H1 (cell line): Measurements from ENCODE around the gene ACTL10. TPM values are rescaled to one million over a fixed set of nuclear protein-coding genes. Genes with fewer than 3 reads are reported as not detected.

Source experiments
- CTCF ChIA-PET: fragments of 300-600 bp; sonication (Branson Sonifier 250); formaldehyde crosslinking; loops from one replicate; lab custom pipeline; 2021; ENCODE audit not compliant: partially characterized antibody; lab: Charles Lee
- POLR2A ChIA-PET: fragments of 300-600 bp; sonication (Branson Sonifier 250); formaldehyde crosslinking; loops from one replicate; lab custom pipeline; 2021; ENCODE audit warnings: inconsistent platforms; ENCODE audit not compliant: partially characterized antibody; lab: Charles Lee
- DNase-seq, 2 experiments: peaks; one replicate each; pipeline versions ENCODE4 v3.0.0 to v3.0.0-alpha.2; 2010 to 2022; ENCODE audit warnings: low spot score in 2 of 2, low read depth in 1 of 2, mixed read lengths in 1 of 2
- FAIRE-seq: peaks from 2 replicates; lab custom pipeline; 2011; peaks lifted over from hg19 to GRCh38; lab: Jason Lieb, UNC
- H2AFZ ChIP-seq: 2 replicates; pipeline ENCODE4 v1.8.1; 2012; ENCODE audit warnings: low read length, inconsistent platforms
- H2AK5ac ChIP-seq: 2 replicates; pipeline ENCODE4 v1.6.1; 2013; ENCODE audit warnings: low read depth, low read length
- H2BK120ac ChIP-seq: replicated peaks from 2 replicates; pipeline ENCODE3; 2013; ENCODE audit warnings: low read depth, low read length, inconsistent platforms
- H2BK12ac ChIP-seq: 2 replicates; pipeline ENCODE4 v1.6.1; 2013; ENCODE audit warnings: low read depth, low read length
- H2BK15ac ChIP-seq: 2 replicates; pipeline ENCODE4 v1.6.1; 2013; ENCODE audit warnings: low read length
- H2BK20ac ChIP-seq: 2 replicates; pipeline ENCODE4 v1.6.1; 2013; ENCODE audit warnings: low read length
- H2BK5ac ChIP-seq: 2 replicates; pipeline ENCODE4 v1.6.1; 2013; ENCODE audit warnings: low read depth, low read length
- H3K14ac ChIP-seq: 2 replicates; pipeline ENCODE4 v1.6.1; 2013; ENCODE audit warnings: inconsistent platforms; ENCODE audit not compliant: insufficient read length
- H3K18ac ChIP-seq: 2 replicates; pipeline ENCODE4 v1.6.1; 2013; ENCODE audit warnings: low read length; ENCODE audit errors: extremely low read depth
- H3K23ac ChIP-seq: 2 replicates; pipeline ENCODE4 v1.6.1; 2013; ENCODE audit warnings: inconsistent platforms; ENCODE audit not compliant: insufficient read length
- H3K23me2 ChIP-seq: 2 replicates; pipeline ENCODE4 v1.6.1; 2013; ENCODE audit warnings: low read depth, low read length
- H3K27ac ChIP-seq: 2 replicates; pipeline ENCODE4 v1.6.1; 2011; ENCODE audit warnings: low read depth, low read length, inconsistent platforms
- H3K27me3 ChIP-seq, 4 experiments: replicated peaks in 1 of 4; 1 replicate in 1 of 4; 2 replicates in 3 of 4; pipeline versions ENCODE4 v1.6.1 to v1.8.1; 2011 to 2013; ENCODE audit warnings: low read length in 3 of 4, mild to moderate bottlenecking in 3 of 4, inconsistent platforms in 2 of 4, mixed read lengths in 2 of 4, moderate library complexity in 1 of 4; ENCODE audit not compliant: control insufficient read depth in 3 of 4, insufficient read depth in 3 of 4; ENCODE audit errors: extremely low read depth in 1 of 4
- H3K36me3 ChIP-seq, 4 experiments: 2 replicates each; pipeline versions ENCODE4 v1.6.1 to v1.8.1; 2011 to 2013; ENCODE audit warnings: mild to moderate bottlenecking in 4 of 4, low read length in 3 of 4, moderate library complexity in 2 of 4, control low read depth in 1 of 4, inconsistent platforms in 1 of 4; ENCODE audit not compliant: insufficient read depth in 4 of 4, control insufficient read depth in 2 of 4
- H3K4ac ChIP-seq: replicated peaks from 2 replicates; pipeline ENCODE3; 2013; ENCODE audit warnings: low read length, low read depth, mixed read lengths, inconsistent platforms; ENCODE audit not compliant: insufficient read length
- H3K4me1 ChIP-seq, 4 experiments: replicated peaks in 1 of 4; 1 replicate in 1 of 4; 2 replicates in 3 of 4; pipeline versions ENCODE4 v1.6.1 to v1.8.1; 2011 to 2013; ENCODE audit warnings: low read length in 3 of 4, inconsistent platforms in 2 of 4, mixed read lengths in 1 of 4; ENCODE audit not compliant: insufficient read depth in 4 of 4, control insufficient read depth in 3 of 4
- H3K4me2 ChIP-seq, 2 experiments: 2 replicates each; pipeline versions ENCODE4 v1.6.1 to v1.8.1; 2011 to 2013; ENCODE audit warnings: low read depth in 2 of 2, low read length in 2 of 2, control low read depth in 1 of 2, inconsistent platforms in 1 of 2, mild to moderate bottlenecking in 1 of 2; ENCODE audit not compliant: insufficient read depth in 1 of 2
- H3K4me3 ChIP-seq, 4 experiments: fragments of 200-600, 300-600 bp in 1 of 4; sonication (generic), shearing (Covaris generic), sonication (Bioruptor Twin) in 1 of 4; 2 replicates each; pipeline versions ENCODE4 v1.5.1 to v1.8.1; 2011 to 2016; ENCODE audit warnings: low read length in 4 of 4, low read depth in 3 of 4, control low read depth in 2 of 4, inconsistent platforms in 2 of 4, mild to moderate bottlenecking in 2 of 4, mixed read lengths in 1 of 4, moderate library complexity in 1 of 4; ENCODE audit not compliant: insufficient read depth in 2 of 4; ENCODE audit errors: extremely low read depth in 1 of 4
- H3K56ac ChIP-seq: replicated peaks from 2 replicates; pipeline ENCODE3; 2013; ENCODE audit warnings: low read depth, mild to moderate bottlenecking, mixed read lengths, low read length, inconsistent platforms; ENCODE audit not compliant: insufficient read length
- H3K79me1 ChIP-seq: 2 replicates; pipeline ENCODE4 v1.6.1; 2013; ENCODE audit warnings: low read depth, low read length, control low read depth
- H3K79me2 ChIP-seq, 2 experiments: 2 replicates each; pipeline versions ENCODE4 v1.6.1 to v1.8.1; 2012 to 2013; ENCODE audit warnings: low read length in 2 of 2, mild to moderate bottlenecking in 2 of 2, inconsistent platforms in 1 of 2; ENCODE audit not compliant: insufficient read depth in 2 of 2, control insufficient read depth in 1 of 2
- H3K9ac ChIP-seq, 4 experiments: replicated peaks in 1 of 4; 1 replicate in 1 of 4; 2 replicates in 3 of 4; pipeline versions ENCODE4 v1.6.1 to v1.8.1; 2011 to 2013; ENCODE audit warnings: low read depth in 3 of 4, low read length in 3 of 4, control low read depth in 2 of 4, mild to moderate bottlenecking in 2 of 4, moderate library complexity in 2 of 4, inconsistent platforms in 1 of 4; ENCODE audit errors: extremely low read depth in 1 of 4
- H3K9me3 ChIP-seq, 2 experiments: 2 replicates each; pipeline versions ENCODE4 v1.6.1 to v1.8.1; 2012 to 2013; ENCODE audit warnings: mild to moderate bottlenecking in 2 of 2, moderate library complexity in 2 of 2, control low read depth in 1 of 2, inconsistent platforms in 1 of 2, low read depth in 1 of 2, low read length in 1 of 2, mixed read lengths in 1 of 2; ENCODE audit not compliant: insufficient read depth in 2 of 2
- H4K20me1 ChIP-seq, 2 experiments: replicated peaks in 1 of 2; 2 replicates each; pipeline versions ENCODE3 to v1.8.1; 2011 to 2013; ENCODE audit warnings: inconsistent platforms in 2 of 2, low read length in 2 of 2, mild to moderate bottlenecking in 1 of 2; ENCODE audit not compliant: insufficient read depth in 2 of 2, control insufficient read depth in 1 of 2
- H4K5ac ChIP-seq: 2 replicates; pipeline ENCODE4 v1.6.1; 2013; ENCODE audit warnings: low read length, low read depth, mixed read lengths, inconsistent platforms; ENCODE audit not compliant: insufficient read length
- H4K8ac ChIP-seq: 2 replicates; pipeline ENCODE4 v1.8.0; 2013; ENCODE audit warnings: mild to moderate bottlenecking, moderate library complexity, low read length, inconsistent platforms; ENCODE audit not compliant: insufficient read depth; ENCODE audit errors: extremely low read depth
- H4K91ac ChIP-seq: replicated peaks from 2 replicates; pipeline ENCODE3; 2013; ENCODE audit warnings: low read length, mixed read lengths, inconsistent platforms; ENCODE audit not compliant: insufficient read length
- CBX5 ChIP-seq: fragments of 300-800, 300-1000 bp; sonication (generic); IDR thresholded peaks from 2 replicates; pipeline ENCODE4 v1.7.1; 2016; ENCODE audit warnings: antibody characterized with exemption, low read length, low read depth
- CBX8 ChIP-seq: fragments of 300-800, 300-1000 bp; sonication (generic); IDR thresholded peaks from 2 replicates; pipeline ENCODE4 v1.7.1; 2016; ENCODE audit warnings: low read depth, low read length, borderline replicate concordance
- CEBPB ChIP-seq: IDR thresholded peaks from 2 replicates; pipeline ENCODE4 v1.6.1; 2012; ENCODE audit warnings: low read depth, low read length
- EGR1 ChIP-seq: IDR thresholded peaks from 2 replicates; pipeline ENCODE4 v1.6.1; 2011; ENCODE audit warnings: low read depth, low read length, borderline replicate concordance
- FOSL1 ChIP-seq: IDR thresholded peaks from 2 replicates; pipeline ENCODE4 v1.6.1; 2011; ENCODE audit warnings: mild to moderate bottlenecking, low read depth, low read length, moderate library complexity; ENCODE audit not compliant: insufficient read depth
- HDAC2 ChIP-seq, 2 experiments: fragments of 300-600 bp in 1 of 2; sonication (generic) in 1 of 2; IDR thresholded peaks; 2 replicates each; pipeline ENCODE4 v1.6.1; 2011 to 2012; ENCODE audit warnings: low read depth in 2 of 2, low read length in 2 of 2, mild to moderate bottlenecking in 2 of 2, moderate library complexity in 2 of 2, borderline replicate concordance in 1 of 2, inconsistent platforms in 1 of 2
- KDM1A ChIP-seq: fragments of 200-600, 300-600 bp; sonication (generic); IDR thresholded peaks from 2 replicates; pipeline ENCODE4 v1.7.1; 2016; ENCODE audit warnings: mild to moderate bottlenecking, low read length, borderline replicate concordance
- NRF1 ChIP-seq: IDR thresholded peaks from 2 replicates; pipeline ENCODE4 v1.6.1; 2011; ENCODE audit warnings: mild to moderate bottlenecking, low read depth, low read length, improper control_type of control experiment
- SAP30 ChIP-seq: fragments of 300-600 bp; sonication (generic); IDR thresholded peaks from 2 replicates; pipeline ENCODE4 v1.7.1; 2012; ENCODE audit warnings: low read length, moderate library complexity, mild to moderate bottlenecking, inconsistent platforms; ENCODE audit not compliant: insufficient read depth, insufficient replicate concordance
- SIX5 ChIP-seq: IDR thresholded peaks from 2 replicates; pipeline ENCODE4 v1.6.1; 2011; ENCODE audit warnings: mild to moderate bottlenecking, low read depth, low read length
- SP4 ChIP-seq: IDR thresholded peaks from 2 replicates; pipeline ENCODE4 v1.6.1; 2012; ENCODE audit warnings: low read length, inconsistent platforms
- SRF ChIP-seq: IDR thresholded peaks from 2 replicates; pipeline ENCODE4 v1.6.1; 2011; ENCODE audit warnings: mild to moderate bottlenecking, low read depth, low read length, moderate library complexity
- TAF1 ChIP-seq: IDR thresholded peaks from 2 replicates; pipeline ENCODE4 v1.6.1; 2011; ENCODE audit warnings: mild to moderate bottlenecking, low read depth, low read length
- TAF7 ChIP-seq: optimal IDR thresholded peaks from 2 replicates; pipeline ENCODE3; 2011; ENCODE audit warnings: low read depth, mild to moderate bottlenecking, inconsistent platforms, low read length, moderate library complexity, borderline replicate concordance
- WGBS, 2 experiments: shearing (Covaris generic) in 1 of 2; methylation state at CpG; one replicate each; pipeline versions ENCODE4 v1.1.6 to v1.1.7; 2013 to 2015; ENCODE audit warnings: low lambda C conversion rate in 2 of 2, mixed read lengths in 2 of 2, inconsistent platforms in 1 of 2, low coverage in 1 of 2, missing lambda C conversion rate in 1 of 2; ENCODE audit not compliant: insufficient replicate concordance in 2 of 2, insufficient coverage in 1 of 2, insufficient read length in 1 of 2; ENCODE audit errors: extremely low coverage in 1 of 2, missing lambda C conversion rate in 1 of 2; 5-methylcytosine and 5-hydroxymethylcytosine counted together
- polyA plus RNA-seq, 7 experiments: library from polyadenylated mRNA; depleted of rRNA in 3 of 7; stranded (reverse) in 5 of 7; unstranded in 2 of 7; fragments of >200 nt in 5 of 7; fragments of 200-250 nt in 2 of 7; gene quantifications; 1 replicate in 5 of 7; 2 replicates in 1 of 7; 4 replicates in 1 of 7; pipeline versions ENCODE4 v1.2.1 to v1.2.3, GENCODE V29; 2011 to 2013; ENCODE audit warnings: missing spikeins in 2 of 7, mixed read lengths in 2 of 7
- total RNA-seq: library from RNA; stranded (reverse); fragmentation: NEBNext Ultra II Directional; extraction: Animal tissue kit (Norgen Biotek cat#: 25700); gene quantifications from 2 replicates; pipeline ENCODE4 v1.2.1, GENCODE V29; 2021

Gene ACTL10
- total and polyA plus RNA-seq, 2 of the 8 experiments (the other 6 are each of a cell fraction or from before 2014, with no cell fraction given): 0.26 TPM; not detected in 1

DNA sequence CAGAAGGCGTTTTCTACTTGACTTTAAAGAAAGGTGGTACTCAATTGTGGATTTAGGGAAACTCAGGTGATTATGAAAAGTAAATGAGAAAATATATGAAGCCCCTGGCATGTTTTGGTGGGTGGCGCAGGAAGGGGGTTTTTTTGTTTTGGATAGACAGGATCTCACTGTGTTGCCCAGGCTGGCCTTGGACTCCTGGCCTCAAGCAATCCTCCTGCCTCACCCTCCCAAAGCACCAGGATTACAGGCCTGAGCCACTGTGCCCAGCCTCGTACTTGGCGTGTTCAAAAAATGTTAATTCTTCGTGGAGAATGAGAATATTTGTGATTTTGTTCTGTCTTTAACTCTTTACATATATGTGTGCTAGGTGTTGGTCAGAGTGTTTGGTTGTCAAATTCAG is 36.8 kb upstream of the ACTL10 start:
- H2BK12ac ChIP-seq: no peak overlapping the region
- H3K27me3 ChIP-seq: no peaks in the 10 kb centered on the region
- H2BK120ac ChIP-seq: no peak overlapping the region
- H2BK20ac ChIP-seq: no peak overlapping the region
- no peak overlapping the region for H3K14ac ChIP-seq
- 90% methylated on average over 5 of the region's 5 CpGs; no CpG with 5 or more reads in 1 of the 2 experiments for WGBS, 2 experiments
- no peak overlapping the region for H3K27ac ChIP-seq
- H3K9me3 ChIP-seq: no peaks in the 10 kb centered on the region
- no peak overlapping the region for H2BK5ac ChIP-seq
- no peaks in the 10 kb centered on the region for H3K23me2 ChIP-seq
- H3K56ac ChIP-seq: no peak overlapping the region
- no peak overlapping the region for H3K9ac ChIP-seq
- H4K20me1 ChIP-seq: peaks cover 0 to 2% of the 10 kb centered on the region in 2 experiments
- no peak overlapping the region for H3K4me3 ChIP-seq
- H3K4me2 ChIP-seq: no peak overlapping the region
- no peak overlapping the region for H3K4ac ChIP-seq
- no peak overlapping the region for H2BK15ac ChIP-seq
- H2AK5ac ChIP-seq: no peak overlapping the region
- no peaks in the 10 kb centered on the region for H3K79me1 ChIP-seq
- no peak overlapping the region for H4K8ac ChIP-seq
- TF ChIP-seq TAF1: no peak
- no peak for TF ChIP-seq EGR1
- TF ChIP-seq KDM1A: no peak
- no peak for TF ChIP-seq TAF7
- TF ChIP-seq HDAC2 (IDR thresholded peaks at IDR 0.05; ENCODE audit: borderline replicate concordance in 1 of 2, low read depth in 2 of 2, low read length in 2 of 2): no peak
- no peak for TF ChIP-seq SAP30
- TF ChIP-seq NRF1: no peak
- no peak for TF ChIP-seq CBX8
- TF ChIP-seq SRF: no peak
- TF ChIP-seq SIX5: no peak
- no peak for TF ChIP-seq SP4
- no peak for TF ChIP-seq CBX5
- TF ChIP-seq FOSL1: no peak
- TF ChIP-seq CEBPB: no peak
- TF ChIP-seq, all 59 proteins: peak for 0
- Histone ChIP-seq H3K23ac (no peak overlapping the region), H4K91ac (no peak overlapping the region), H3K4me1 (no peaks in the 10 kb centered on the region), H3K36me3 (peaks cover 2 to 12% (median 6%) of the 10 kb centered on the region in 4 experiments; a peak in 6 of 8 replicates), H3K18ac (no peak overlapping the region), H2AFZ (no peak overlapping the region), H3K79me2 (no peaks in the 10 kb centered on the region), H4K5ac (no peak overlapping the region)
- CTCF ChIA-PET: no interaction called here
- POLR2A ChIA-PET: no interaction called here
- FAIRE-seq (no peak), DNase-seq (no peak)
